ENCODE measurements around the gene WNT2.

DNA sequence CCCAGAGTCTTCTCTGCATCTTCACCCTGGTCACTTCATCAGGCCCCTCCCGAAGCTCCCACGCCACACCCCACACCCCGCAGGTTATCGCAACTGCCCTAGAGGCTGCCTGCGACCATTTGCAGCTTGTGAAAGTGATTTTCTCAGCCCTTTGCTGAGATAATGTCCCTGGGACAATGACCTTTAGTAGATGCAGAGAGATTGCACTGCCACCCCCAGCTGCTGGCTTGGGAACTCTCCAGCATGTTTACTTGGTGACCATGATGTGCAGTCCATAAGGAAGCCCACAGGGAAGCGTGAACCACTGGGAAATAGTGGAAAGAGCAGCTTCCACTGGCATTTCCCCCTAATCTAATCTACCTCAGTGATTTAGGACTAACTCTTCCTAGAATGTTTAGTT, 97.3 kb downstream of the WNT2 start:
- TF ChIP-seq, protein P1, sequence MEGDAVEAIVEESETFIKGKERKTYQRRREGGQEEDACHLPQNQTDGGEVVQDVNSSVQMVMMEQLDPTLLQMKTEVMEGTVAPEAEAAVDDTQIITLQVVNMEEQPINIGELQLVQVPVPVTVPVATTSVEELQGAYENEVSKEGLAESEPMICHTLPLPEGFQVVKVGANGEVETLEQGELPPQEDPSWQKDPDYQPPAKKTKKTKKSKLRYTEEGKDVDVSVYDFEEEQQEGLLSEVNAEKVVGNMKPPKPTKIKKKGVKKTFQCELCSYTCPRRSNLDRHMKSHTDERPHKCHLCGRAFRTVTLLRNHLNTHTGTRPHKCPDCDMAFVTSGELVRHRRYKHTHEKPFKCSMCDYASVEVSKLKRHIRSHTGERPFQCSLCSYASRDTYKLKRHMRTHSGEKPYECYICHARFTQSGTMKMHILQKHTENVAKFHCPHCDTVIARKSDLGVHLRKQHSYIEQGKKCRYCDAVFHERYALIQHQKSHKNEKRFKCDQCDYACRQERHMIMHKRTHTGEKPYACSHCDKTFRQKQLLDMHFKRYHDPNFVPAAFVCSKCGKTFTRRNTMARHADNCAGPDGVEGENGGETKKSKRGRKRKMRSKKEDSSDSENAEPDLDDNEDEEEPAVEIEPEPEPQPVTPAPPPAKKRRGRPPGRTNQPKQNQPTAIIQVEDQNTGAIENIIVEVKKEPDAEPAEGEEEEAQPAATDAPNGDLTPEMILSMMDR (IDR thresholded peaks at IDR 0.05), result no peak
- TF ChIP-seq EP300 (IDR thresholded peaks at IDR 0.05) (no peak), POLR2A (IDR thresholded peaks at IDR 0.05) (no peak)

Measured in suprapubic skin (tissue), 3 donors.